ENCODE data around the gene ANKRD34C.
"Not testable (repeated sequence)": the region's sequence is repeated elsewhere in the genome, so short reads cannot be mapped to it uniquely, and the experiment has no call there.

ANKRD34C gene

GRCh38 chr15:79311901-79312553 is 29.5 kb downstream of the ANKRD34C start:
- DNase-seq: no peak

GRCh38 chr15:79314186-79314585 is 31.7 kb downstream of the ANKRD34C start:
- no peak for DNase-seq

DNA sequence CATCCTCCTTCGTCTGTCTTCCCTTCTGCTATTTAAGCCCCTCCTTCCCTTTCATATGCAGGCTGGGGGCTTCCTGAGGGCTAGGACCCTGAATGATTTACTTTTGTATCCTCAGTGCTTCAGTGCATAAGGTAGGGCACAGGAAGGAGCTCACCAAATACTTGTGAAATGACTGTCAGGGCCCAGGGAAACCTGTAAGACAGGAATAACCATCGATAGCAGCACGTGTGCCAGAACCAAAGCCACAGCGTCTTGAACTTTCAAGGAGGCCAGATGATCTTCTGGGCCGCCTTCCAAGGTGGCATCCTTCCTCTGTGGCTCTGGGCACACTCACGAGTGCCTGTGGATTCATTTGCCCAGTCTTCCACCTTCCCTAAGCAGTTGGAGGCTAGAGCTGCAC is 32.3 kb downstream of the ANKRD34C start:
- DNase-seq: no peak

DNA sequence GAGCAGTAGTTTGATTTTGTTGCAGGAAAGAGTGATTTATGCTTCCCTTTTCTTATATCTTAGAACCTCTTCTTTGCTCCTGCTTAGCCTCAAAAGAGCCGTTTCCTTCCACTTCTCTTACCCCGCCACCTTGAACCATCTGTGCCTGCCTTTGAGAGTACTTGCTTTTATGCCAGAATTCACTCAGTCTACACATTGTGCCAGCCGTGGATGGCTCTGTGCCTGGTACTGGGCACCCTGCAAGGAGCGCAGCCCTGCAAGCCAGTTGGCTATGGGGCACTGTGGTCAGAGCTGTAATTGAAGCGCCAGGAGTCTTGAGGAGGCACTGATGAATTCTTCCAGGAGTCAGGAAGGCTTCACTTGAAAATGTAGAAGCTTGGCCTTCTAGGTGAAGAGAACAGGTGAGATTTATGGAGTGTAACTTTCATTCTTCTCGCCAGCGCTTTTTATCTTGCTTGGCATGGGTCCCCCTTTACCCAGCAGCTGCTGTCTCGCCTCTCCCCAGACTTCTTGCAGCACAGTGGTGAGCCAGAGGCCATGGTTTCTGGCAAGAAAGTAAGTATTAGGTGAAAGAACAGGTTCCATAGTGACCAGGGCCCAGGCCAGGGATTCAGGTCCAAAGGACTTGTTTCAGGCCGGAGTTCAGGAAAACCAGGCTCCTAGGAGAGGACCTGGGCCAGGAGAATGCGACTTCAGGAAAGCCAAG is 33.3 kb downstream of the ANKRD34C start:
- no peak for DNase-seq

GRCh38 chr15:79316864-79317263 is 34.3 kb downstream of the ANKRD34C start:
- no peak for DNase-seq

- not testable (repeated sequence) for DNase-seq
These were observed 37.5 kb downstream of the ANKRD34C start for GRCh38 chr15:79319973-79320372.

GRCh38 chr15:79321876-79322275 is 39.4 kb downstream of the ANKRD34C start:
- no peak for DNase-seq

GRCh38 chr15:79322306-79322705 is 39.8 kb downstream of the ANKRD34C start:
- DNase-seq: no peak

GRCh38 chr15:79322945-79323344 is 40.4 kb downstream of the ANKRD34C start:
- no peak for DNase-seq

GRCh38 chr15:79329171-79329611 is 46.7 kb downstream of the ANKRD34C start:
- no peak for DNase-seq

Data from NCI-H774 (cell line).